K562 (cell line): ENCODE data around the gene CATSPER3. TPM values are rescaled to one million over a fixed set of nuclear protein-coding genes. Genes with fewer than 3 reads are reported as not detected.

Experiments used
- CBFA2T2 ChIP-seq: fragments of 450-650 bp; conservative IDR thresholded peaks from 2 replicates; pipeline ENCODE4 v1.6.1; 2017; ENCODE audit warnings: mild to moderate bottlenecking
- FOXJ2 ChIP-seq: fragments of 200-800 bp; sonication (Bioruptor generic); IDR thresholded peaks from 2 replicates; pipeline ENCODE4 v1.6.1; 2016; ENCODE audit warnings: missing genetic modification characterization, missing compliant biosample characterization
- GABPA ChIP-seq: fragments of 200-800 bp; sonication (Bioruptor generic); conservative IDR thresholded peaks from 2 replicates; pipeline ENCODE4 v1.6.1; 2016; ENCODE audit warnings: low read depth, missing genetic modification characterization, missing compliant biosample characterization
- GABPB1 ChIP-seq: sonication (generic); formaldehyde crosslinking; IDR thresholded peaks from 2 replicates; pipeline ENCODE4 v1.8.0; 2022; ENCODE audit warnings: mild to moderate bottlenecking, missing genetic modification reagents
- HLTF ChIP-seq: fragments of 450-650 bp; IDR thresholded peaks from 2 replicates; pipeline ENCODE4 v1.6.1; 2016
- MCM3 ChIP-seq: fragments of 450-650 bp; IDR thresholded peaks from 2 replicates; pipeline ENCODE4 v1.6.1; 2016
- MYNN ChIP-seq, 2 experiments: sonication (generic); formaldehyde crosslinking in 1 of 2; IDR thresholded peaks; 2 replicates each; pipeline versions ENCODE4 v1.5.0 to v1.6.1; 2016 to 2020; ENCODE audit warnings: antibody characterized with exemption in 1 of 2, missing genetic modification reagents in 1 of 2
- PHF21A ChIP-seq: fragments of 450-650 bp; IDR thresholded peaks from 2 replicates; pipeline ENCODE4 v1.6.1; 2017; ENCODE audit warnings: low read depth, borderline replicate concordance
- POLR3A ChIP-seq: IDR thresholded peaks from 2 replicates; pipeline ENCODE4 v1.6.1; 2011; ENCODE audit warnings: borderline replicate concordance, mild to moderate bottlenecking, moderate library complexity; ENCODE audit not compliant: insufficient read length, insufficient read depth; ENCODE audit errors: extremely low read depth
- RBFOX2 ChIP-seq: fragments of 200-400 bp; formaldehyde crosslinking; IDR thresholded peaks from 2 replicates; pipeline ENCODE4 v1.6.1; 2017; ENCODE audit warnings: low read depth, mild to moderate bottlenecking, low read length, moderate library complexity
- SMARCE1 ChIP-seq: fragments of 450-650 bp; IDR thresholded peaks from 2 replicates; pipeline ENCODE4 v1.7.1; 2016; ENCODE audit warnings: mild to moderate bottlenecking
- ZNF239 ChIP-seq: fragments of 250-450 bp; sonication (Bioruptor Pico); IDR thresholded peaks from 2 replicates; pipeline ENCODE4 v1.4.0; 2020; ENCODE audit warnings: mild to moderate bottlenecking
- ZNF282 ChIP-seq: sonication (generic); formaldehyde crosslinking; IDR thresholded peaks from 2 replicates; pipeline ENCODE4 v1.8.1; 2023; ENCODE audit warnings: missing genetic modification reagents
- polyA plus RNA-seq, 8 experiments: library from polyadenylated mRNA; depleted of rRNA in 4 of 8; stranded (reverse) in 5 of 8; unstranded in 3 of 8; fragments of >200 nt; fragmentation: Nextera tagmentation in 2 of 8; fragmentation: Illumina TruSeq in 1 of 8; extraction: Ambion mirVana in 2 of 8; extraction: Trizol in 1 of 8; gene quantifications; 2 replicates each; pipeline versions ENCODE4 v1.2.1 to v1.2.3, GENCODE V29; 2011 to 2014; ENCODE audit warnings: inconsistent platforms in 1 of 8, missing spikeins in 1 of 8
- total RNA-seq, 7 experiments: library from RNA; depleted of rRNA in 6 of 7; stranded (reverse); fragments of >200 nt in 6 of 7; fragmentation: Illumina TruSeq in 2 of 7; extraction: Trizol in 2 of 7; gene quantifications; 2 replicates each; pipeline versions ENCODE4 v1.2.1 to v1.2.3, GENCODE V29; 2011 to 2021; ENCODE audit warnings: low replicate concordance in 1 of 7
- TF ChIP-seq, protein P1 (sequence below), 2 experiments: fragments of 450-650 bp in 1 of 2; IDR thresholded peaks; 2 replicates each; pipeline ENCODE4 v1.6.1; 2011 to 2017; ENCODE audit warnings: low read depth in 2 of 2, antibody characterized with exemption in 1 of 2, borderline replicate concordance in 1 of 2, low read length in 1 of 2, mild to moderate bottlenecking in 1 of 2, mixed read lengths in 1 of 2; ENCODE audit not compliant: control insufficient read depth in 1 of 2
- TF ChIP-seq, protein P2 (sequence below): sonication (generic); formaldehyde crosslinking; IDR thresholded peaks from 2 replicates; pipeline ENCODE4 v1.8.0; 2023; ENCODE audit warnings: missing genetic modification reagents, mild to moderate bottlenecking, borderline replicate concordance
- TF ChIP-seq, protein P3 (sequence below): fragments of 250-450 bp; sonication (Bioruptor Pico); IDR thresholded peaks from 2 replicates; pipeline ENCODE4 v1.5.0; 2020; ENCODE audit warnings: mild to moderate bottlenecking
- TF ChIP-seq, protein P4 (sequence below): fragments of 450-650 bp; formaldehyde crosslinking; IDR thresholded peaks from 2 replicates; pipeline ENCODE4 v1.4.0; 2020; ENCODE audit warnings: mild to moderate bottlenecking

Gene CATSPER3
- total and polyA plus RNA-seq, 9 of the 15 experiments (the other 6 are each of a cell fraction or from before 2014, with no cell fraction given): 0.14 to 1.5 (median 0.49) TPM

DNA sequence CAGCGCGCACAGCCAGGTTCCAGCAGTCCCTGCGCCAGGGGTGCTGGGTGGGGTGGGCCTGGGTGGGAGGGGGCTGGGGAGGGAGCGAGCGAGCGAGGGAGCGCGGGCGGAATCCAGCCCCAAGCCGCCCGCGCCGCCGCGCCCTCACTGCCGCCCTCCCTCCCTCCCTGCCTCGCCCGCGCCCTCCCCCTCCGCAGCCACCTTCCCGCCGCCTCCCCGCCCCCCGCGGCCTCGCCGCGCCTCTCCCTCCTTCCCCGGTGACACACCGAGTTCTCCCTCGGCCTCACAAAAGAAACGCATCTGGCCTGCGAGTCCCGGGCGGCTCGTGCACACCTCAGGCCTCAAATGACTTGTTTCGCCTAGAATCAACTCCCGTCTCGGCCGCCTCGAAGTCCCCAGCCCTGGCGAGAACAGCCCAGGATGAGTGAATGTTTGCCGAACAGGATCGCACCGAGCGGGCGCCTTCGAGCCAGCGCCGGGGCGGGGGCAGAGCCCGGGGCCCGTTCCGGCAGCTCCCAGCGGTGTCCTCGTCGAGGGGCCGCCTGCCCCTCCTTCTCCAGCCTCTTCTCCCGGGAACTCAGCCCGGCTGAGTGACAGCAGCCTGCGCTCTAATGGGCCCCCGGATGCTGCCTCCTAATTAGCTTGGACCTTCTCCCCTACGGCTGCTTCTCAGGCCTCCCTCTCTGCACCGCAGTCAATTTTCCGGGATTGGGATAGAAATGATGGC lies 66.7 kb downstream of the CATSPER3 start (continued):
- TF ChIP-seq, protein P1, sequence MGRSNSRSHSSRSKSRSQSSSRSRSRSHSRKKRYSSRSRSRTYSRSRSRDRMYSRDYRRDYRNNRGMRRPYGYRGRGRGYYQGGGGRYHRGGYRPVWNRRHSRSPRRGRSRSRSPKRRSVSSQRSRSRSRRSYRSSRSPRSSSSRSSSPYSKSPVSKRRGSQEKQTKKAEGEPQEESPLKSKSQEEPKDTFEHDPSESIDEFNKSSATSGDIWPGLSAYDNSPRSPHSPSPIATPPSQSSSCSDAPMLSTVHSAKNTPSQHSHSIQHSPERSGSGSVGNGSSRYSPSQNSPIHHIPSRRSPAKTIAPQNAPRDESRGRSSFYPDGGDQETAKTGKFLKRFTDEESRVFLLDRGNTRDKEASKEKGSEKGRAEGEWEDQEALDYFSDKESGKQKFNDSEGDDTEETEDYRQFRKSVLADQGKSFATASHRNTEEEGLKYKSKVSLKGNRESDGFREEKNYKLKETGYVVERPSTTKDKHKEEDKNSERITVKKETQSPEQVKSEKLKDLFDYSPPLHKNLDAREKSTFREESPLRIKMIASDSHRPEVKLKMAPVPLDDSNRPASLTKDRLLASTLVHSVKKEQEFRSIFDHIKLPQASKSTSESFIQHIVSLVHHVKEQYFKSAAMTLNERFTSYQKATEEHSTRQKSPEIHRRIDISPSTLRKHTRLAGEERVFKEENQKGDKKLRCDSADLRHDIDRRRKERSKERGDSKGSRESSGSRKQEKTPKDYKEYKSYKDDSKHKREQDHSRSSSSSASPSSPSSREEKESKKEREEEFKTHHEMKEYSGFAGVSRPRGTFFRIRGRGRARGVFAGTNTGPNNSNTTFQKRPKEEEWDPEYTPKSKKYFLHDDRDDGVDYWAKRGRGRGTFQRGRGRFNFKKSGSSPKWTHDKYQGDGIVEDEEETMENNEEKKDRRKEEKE (IDR thresholded peaks at IDR 0.05; ENCODE audit: borderline replicate concordance in 1 of 2, control insufficient read depth in 1 of 2, low read depth in 2 of 2, low read length in 1 of 2): no peak
- TF ChIP-seq GABPB1 (CRISPR knock-in tag) (peak; percentile 60), HLTF (no peak), RBFOX2 (peak; percentile 84), MYNN (IDR thresholded peaks at IDR 0.05) (no peak), MYNN (CRISPR knock-in tag; IDR thresholded peaks at IDR 0.05) (no peak), SMARCE1 (no peak), MCM3 (no peak), ZNF282 (CRISPR knock-in tag) (no peak), GABPA (tag) (peak; percentile 38; the same call in 1 of the 2 replicates), PHF21A (no peak), POLR3A (no peak), ZNF239 (no peak), FOXJ2 (tag) (no peak), CBFA2T2 (no peak)
- TF ChIP-seq, protein P2, sequence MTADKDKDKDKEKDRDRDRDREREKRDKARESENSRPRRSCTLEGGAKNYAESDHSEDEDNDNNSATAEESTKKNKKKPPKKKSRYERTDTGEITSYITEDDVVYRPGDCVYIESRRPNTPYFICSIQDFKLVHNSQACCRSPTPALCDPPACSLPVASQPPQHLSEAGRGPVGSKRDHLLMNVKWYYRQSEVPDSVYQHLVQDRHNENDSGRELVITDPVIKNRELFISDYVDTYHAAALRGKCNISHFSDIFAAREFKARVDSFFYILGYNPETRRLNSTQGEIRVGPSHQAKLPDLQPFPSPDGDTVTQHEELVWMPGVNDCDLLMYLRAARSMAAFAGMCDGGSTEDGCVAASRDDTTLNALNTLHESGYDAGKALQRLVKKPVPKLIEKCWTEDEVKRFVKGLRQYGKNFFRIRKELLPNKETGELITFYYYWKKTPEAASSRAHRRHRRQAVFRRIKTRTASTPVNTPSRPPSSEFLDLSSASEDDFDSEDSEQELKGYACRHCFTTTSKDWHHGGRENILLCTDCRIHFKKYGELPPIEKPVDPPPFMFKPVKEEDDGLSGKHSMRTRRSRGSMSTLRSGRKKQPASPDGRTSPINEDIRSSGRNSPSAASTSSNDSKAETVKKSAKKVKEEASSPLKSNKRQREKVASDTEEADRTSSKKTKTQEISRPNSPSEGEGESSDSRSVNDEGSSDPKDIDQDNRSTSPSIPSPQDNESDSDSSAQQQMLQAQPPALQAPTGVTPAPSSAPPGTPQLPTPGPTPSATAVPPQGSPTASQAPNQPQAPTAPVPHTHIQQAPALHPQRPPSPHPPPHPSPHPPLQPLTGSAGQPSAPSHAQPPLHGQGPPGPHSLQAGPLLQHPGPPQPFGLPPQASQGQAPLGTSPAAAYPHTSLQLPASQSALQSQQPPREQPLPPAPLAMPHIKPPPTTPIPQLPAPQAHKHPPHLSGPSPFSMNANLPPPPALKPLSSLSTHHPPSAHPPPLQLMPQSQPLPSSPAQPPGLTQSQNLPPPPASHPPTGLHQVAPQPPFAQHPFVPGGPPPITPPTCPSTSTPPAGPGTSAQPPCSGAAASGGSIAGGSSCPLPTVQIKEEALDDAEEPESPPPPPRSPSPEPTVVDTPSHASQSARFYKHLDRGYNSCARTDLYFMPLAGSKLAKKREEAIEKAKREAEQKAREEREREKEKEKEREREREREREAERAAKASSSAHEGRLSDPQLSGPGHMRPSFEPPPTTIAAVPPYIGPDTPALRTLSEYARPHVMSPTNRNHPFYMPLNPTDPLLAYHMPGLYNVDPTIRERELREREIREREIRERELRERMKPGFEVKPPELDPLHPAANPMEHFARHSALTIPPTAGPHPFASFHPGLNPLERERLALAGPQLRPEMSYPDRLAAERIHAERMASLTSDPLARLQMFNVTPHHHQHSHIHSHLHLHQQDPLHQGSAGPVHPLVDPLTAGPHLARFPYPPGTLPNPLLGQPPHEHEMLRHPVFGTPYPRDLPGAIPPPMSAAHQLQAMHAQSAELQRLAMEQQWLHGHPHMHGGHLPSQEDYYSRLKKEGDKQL: no peak
- TF ChIP-seq, protein P3, sequence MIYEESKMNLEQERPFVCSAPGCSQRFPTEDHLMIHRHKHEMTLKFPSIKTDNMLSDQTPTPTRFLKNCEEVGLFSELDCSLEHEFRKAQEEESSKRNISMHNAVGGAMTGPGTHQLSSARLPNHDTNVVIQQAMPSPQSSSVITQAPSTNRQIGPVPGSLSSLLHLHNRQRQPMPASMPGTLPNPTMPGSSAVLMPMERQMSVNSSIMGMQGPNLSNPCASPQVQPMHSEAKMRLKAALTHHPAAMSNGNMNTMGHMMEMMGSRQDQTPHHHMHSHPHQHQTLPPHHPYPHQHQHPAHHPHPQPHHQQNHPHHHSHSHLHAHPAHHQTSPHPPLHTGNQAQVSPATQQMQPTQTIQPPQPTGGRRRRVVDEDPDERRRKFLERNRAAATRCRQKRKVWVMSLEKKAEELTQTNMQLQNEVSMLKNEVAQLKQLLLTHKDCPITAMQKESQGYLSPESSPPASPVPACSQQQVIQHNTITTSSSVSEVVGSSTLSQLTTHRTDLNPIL (CRISPR knock-in tag): no peak
- TF ChIP-seq, protein P4, sequence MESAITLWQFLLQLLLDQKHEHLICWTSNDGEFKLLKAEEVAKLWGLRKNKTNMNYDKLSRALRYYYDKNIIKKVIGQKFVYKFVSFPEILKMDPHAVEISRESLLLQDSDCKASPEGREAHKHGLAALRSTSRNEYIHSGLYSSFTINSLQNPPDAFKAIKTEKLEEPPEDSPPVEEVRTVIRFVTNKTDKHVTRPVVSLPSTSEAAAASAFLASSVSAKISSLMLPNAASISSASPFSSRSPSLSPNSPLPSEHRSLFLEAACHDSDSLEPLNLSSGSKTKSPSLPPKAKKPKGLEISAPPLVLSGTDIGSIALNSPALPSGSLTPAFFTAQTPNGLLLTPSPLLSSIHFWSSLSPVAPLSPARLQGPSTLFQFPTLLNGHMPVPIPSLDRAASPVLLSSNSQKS (CRISPR knock-in tag): no peak
